NCI-H1930 (cell line): ENCODE measurements around the gene GDF11.

ENCODE experiments used
- DNase-seq, 2 experiments: peaks; one replicate each; lab custom pipeline; 2025; lab: John Stamatoyannopoulos, UW

The GDF11 gene

GRCh38 chr12:55742719-55743405 lies at the start of gene GDF11:
GDF11 (plus strand) TSS chr12:55743122; CDS start chr12:55743317, 195 bp downstream.
- peak; percentile 59 to 83 for DNase-seq

- no peak for DNase-seq
These were observed 49.4 kb upstream of the GDF11 start for GRCh38 chr12:55693323-55694187.

DNA sequence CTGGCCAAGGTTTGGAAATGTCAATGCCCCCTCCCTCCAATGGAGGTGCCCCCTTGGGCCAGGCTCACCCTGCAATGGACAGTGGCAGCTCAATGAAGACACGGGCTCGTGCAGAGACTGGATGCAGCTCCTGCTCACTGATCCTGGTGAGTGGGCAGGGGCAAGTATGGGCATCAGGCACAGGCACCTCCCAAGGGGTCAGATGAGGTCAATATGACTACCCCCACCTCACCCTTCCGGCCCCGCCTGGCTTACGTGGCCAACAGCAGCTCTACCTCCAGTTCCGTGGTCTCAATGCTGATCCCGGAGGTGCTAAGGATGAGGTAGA lies 48.8 kb upstream of the GDF11 start:
- no peak for DNase-seq

GRCh38 chr12:55694651-55695050 lies 48.3 kb upstream of the GDF11 start:
- DNase-seq: no peak

- DNase-seq: no peak
These were observed 47.6 kb upstream of the GDF11 start for GRCh38 chr12:55695349-55695748.

DNA sequence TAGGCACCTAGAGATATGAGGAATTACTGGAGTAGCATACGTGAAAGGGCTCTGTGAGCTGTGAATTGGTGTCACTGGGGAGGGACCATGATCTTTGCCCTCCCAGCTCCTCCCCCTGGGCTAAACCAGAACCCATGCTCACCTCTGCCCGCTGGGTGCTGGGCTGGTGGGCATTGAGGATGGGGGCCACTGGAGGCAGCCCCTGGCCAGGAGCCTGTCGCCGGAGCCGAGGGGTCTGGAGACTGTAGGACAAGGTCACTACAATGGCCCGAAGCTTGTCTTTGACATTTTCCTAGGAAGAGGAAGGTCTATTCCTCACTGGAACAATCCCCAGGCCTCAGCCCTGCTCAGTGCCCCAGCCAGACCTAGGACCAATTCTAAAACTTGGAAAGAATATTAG lies 46.8 kb upstream of the GDF11 start:
- DNase-seq: no peak

- no peak for DNase-seq
These were observed 46.0 kb upstream of the GDF11 start for GRCh38 chr12:55696796-55697462.

DNA sequence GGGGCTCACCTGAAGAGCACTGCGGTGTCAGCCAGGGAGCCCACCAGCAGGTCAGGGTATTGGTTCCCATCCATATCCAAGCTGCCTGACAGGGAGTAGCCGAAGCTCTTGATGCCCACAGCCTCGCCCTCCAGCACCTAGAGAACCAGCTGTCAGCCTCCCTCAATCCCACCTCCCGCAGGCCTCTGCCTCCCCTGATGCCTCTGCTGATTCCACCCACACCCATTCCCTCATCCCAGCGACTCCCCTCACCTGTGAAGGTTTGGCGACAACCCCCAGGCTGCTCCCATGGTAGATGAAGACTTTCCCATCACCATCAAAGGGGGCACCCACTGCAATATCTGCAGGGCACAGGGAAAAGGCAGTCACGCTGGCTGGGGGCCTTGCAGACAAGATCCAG lies 45.2 kb upstream of the GDF11 start:
- no peak for DNase-seq

- DNase-seq: no peak
These were observed 44.5 kb upstream of the GDF11 start for GRCh38 chr12:55698241-55698955.

GRCh38 chr12:55698965-55699364 lies 44.0 kb upstream of the GDF11 start:
- DNase-seq: no peak

GRCh38 chr12:55699471-55700055 lies 43.4 kb upstream of the GDF11 start:
- DNase-seq: no peak

- no peak for DNase-seq
These were observed 42.5 kb upstream of the GDF11 start for GRCh38 chr12:55700255-55701018.

DNA sequence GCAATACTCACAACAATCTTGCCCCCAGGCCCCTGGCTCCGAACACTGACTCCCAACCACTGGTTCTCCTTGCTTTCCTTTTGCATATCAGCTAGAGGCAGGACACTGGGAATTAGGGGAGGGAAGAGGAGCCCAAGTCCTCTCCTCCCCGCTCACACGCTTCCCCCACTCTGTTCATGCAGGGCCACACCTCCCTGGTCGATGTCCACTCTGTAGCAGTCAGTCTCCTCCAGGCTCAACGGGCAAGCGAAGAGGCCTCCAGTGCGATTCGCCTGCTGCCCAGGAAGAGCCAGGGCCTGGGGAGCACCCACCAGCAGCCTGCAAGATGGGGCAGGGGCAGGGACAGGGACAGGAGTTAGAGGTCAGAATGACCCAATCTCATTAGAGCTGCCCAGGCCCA lies 40.1 kb upstream of the GDF11 start:
- DNase-seq: no peak

DNA sequence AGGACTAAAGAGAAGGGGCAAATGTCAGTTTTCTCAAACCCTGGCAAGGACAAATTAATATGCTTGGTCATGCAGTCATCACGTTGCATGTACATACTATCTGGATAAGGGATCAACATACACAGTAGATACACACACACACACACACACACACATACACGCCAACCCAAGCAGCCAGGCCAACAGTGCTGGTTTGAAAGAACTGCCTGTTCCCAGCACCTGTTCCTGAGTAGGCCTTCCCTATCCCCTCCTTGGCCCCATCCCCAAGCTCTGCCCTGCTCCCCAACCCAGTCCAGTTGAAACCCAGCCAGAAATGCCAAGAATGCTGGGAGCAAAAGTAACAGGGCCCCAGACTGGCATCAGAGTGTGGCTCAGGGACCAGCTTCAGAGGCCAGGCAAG lies 39.6 kb upstream of the GDF11 start:
- no peak for DNase-seq

DNA sequence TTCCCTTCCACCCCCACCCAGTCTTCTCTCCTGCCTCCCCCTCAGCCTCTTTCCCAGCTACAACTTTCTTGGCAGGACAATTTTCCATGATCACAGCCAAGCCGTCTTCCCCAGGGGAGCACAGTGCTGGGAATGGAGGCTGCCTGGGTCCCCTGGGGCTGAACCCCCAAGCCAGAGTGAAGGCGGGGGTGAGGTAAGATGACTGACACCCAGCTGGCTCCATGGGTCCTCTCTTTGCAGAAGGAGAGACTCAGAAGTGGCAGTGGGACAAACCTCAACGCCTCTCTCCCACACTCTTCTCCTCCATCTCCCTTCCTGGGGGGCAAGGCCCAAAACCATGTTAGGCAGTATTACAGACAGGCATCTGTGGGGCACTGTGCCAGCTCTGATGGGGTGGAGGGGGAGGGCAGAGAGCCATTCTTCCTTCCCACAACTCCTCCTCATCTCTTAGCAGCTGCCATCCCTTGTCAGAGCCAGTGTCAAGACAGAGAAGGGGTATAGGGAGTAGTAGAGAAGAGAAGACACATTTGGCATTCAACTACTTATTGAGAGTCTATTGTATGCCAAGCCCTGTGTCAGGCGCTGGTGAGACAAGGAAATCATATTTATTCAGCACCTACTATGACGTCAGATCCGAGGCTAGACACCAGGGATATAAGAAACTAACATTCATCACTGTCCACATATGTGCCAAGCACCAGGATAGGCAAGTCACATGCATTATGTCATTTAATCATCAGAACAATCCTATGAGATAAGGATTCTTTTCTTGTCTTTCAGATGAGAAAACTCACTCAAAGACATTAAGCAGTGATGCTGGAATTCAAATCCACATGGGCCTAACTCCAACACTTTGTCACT lies 38.8 kb upstream of the GDF11 start:
- no peak for DNase-seq

DNA sequence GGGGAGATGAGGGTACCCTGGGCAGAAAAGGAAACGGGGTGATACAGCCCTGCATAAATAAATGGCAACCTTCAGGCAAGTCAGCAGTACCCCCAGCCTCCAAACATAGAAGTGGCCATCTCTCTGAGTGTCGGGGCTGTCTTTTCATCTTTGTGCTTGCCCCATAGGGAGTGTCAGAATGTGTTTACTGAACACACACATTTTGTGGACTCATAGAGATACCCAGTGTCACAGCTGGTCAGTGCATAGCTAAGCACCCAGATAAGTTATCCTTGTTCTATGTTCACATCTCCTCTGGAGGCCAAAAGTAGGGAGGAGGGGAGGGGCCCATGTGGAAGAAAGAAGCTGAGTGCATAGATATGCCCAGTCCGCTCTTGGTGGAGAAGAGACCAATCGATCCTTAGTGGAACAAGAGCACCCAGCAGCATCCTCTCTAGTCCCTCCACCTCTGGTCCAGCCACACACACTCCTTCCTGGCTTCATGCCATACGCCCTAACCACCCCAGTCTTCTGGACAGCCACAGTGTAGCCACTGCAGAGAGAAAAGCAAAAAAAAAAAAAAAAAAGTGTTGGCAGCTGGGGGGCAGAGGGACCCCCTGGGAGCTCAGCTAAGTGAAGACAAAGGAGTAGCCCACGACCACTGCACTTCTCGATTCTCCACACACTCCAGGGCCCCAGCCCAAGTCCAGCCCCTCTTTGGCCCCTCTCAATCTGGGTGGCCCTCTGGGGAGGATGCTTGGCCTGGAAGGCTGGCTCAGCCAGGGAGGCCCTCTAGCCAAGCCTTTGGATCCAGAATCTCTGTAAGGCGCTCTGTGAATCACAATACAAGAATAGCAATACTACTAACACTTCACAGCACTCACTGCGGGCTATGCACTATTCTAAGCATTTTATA lies 37.9 kb upstream of the GDF11 start:
- DNase-seq: no peak

- DNase-seq: no peak
These were observed 37.0 kb upstream of the GDF11 start for GRCh38 chr12:55705782-55706402.

DNA sequence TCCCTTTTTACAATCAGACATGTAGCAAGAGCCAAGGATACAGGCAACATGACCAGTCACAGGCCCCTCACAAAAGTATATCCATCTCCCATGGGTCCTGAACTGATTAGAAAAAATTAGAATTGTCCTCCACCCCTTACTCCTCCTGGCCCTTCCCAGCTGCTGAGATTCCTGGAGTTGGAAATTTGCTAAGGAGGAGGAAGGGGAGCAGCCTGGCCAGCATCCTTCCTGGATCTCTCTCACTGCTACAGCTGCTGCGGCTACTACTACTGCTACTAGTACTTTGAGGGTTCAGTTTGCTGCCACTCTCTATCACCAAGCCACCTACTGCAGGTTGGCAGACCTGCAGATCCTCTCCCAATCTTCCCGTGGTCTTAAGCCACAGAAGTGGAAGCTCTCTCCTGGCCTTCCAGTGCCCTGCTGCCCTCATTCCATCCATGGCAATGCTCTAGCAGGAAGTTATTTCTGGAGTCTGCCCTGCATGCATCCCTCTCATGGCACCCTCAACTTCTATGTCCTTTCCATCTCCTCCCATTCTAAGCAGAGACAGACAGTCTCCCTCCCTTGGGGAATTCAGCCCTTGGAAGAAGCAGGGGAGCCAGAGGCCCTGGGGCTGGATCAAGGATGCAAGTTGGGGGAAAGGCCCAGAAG lies 36.2 kb upstream of the GDF11 start:
- DNase-seq: no peak
